IMR-90 (cell line): ENCODE data around the gene ITSN1. TPM values are rescaled to one million over a fixed set of nuclear protein-coding genes. Genes with fewer than 3 reads are reported as not detected.

Experiments used
- ATAC-seq: fragments of 200-7000 bp; cut with Tn5 transposase; 2 replicates; pipeline ENCODE4 v1.9.1; 2020; ENCODE audit warnings: low read depth, mild to moderate bottlenecking, moderate library complexity
- BruUV-seq: library from RNA; stranded (reverse); fragments of 400-500 nt; replicated peaks from 2 replicates; lab custom pipeline; 2021; lab: Mats Ljungman, UMichigan
- CTCF ChIA-PET: fragments of 300-600 bp; formaldehyde crosslinking; extraction: SDS; loops from one replicate; lab custom pipeline; 2021; ENCODE audit warnings: antibody characterized with exemption; lab: Yijun Ruan, JAX
- POLR2A ChIA-PET: fragments of 300-600 bp; sonication (Branson Sonifier 250); formaldehyde crosslinking; loops from one replicate; lab custom pipeline; 2022; ENCODE audit warnings: antibody characterized with exemption; ENCODE audit not compliant: unreplicated experiment; lab: Charles Lee
- DNase-seq: peaks from one replicate; pipeline ENCODE4 v3.0.0; 2013
- H2AFZ ChIP-seq: replicated peaks from 2 replicates; pipeline ENCODE3; 2013; ENCODE audit warnings: low read length, mild to moderate bottlenecking; ENCODE audit not compliant: poor library complexity
- H2AK5ac ChIP-seq: 2 replicates; pipeline ENCODE4 v1.6.1; 2013; ENCODE audit warnings: low read depth, low read length, inconsistent platforms
- H2AK9ac ChIP-seq: replicated peaks from 2 replicates; pipeline ENCODE3; 2013; ENCODE audit warnings: mild to moderate bottlenecking, low read depth, low read length, moderate library complexity; ENCODE audit not compliant: poor library complexity
- H2BK120ac ChIP-seq: 2 replicates; pipeline ENCODE4 v1.6.1; 2013; ENCODE audit warnings: low read depth, low read length, inconsistent platforms
- H2BK15ac ChIP-seq: 3 replicates; pipeline ENCODE4 v1.6.1; 2013; ENCODE audit warnings: low read depth, low read length, inconsistent platforms
- H2BK20ac ChIP-seq: 2 replicates; pipeline ENCODE4 v1.6.1; 2013; ENCODE audit warnings: low read depth, mild to moderate bottlenecking, inconsistent platforms, low read length, moderate library complexity
- H2BK5ac ChIP-seq: 2 replicates; pipeline ENCODE4 v1.6.1; 2013; ENCODE audit warnings: mild to moderate bottlenecking, low read depth, low read length, inconsistent platforms; ENCODE audit not compliant: poor library complexity, severe bottlenecking
- H3K14ac ChIP-seq: replicated peaks from 2 replicates; pipeline ENCODE4 v1.6.1; 2013; ENCODE audit warnings: low read depth, low read length, inconsistent platforms
- H3K18ac ChIP-seq: 2 replicates; pipeline ENCODE4 v1.6.1; 2013; ENCODE audit warnings: low read depth, low read length, control low read depth
- H3K23ac ChIP-seq: 2 replicates; pipeline ENCODE4 v1.6.1; 2013; ENCODE audit warnings: low read depth, low read length, inconsistent platforms
- H3K27ac ChIP-seq: 2 replicates; pipeline ENCODE4 v1.5.1; 2013; ENCODE audit warnings: mild to moderate bottlenecking, control low read depth, low read length; ENCODE audit not compliant: insufficient read depth
- H3K27me3 ChIP-seq: 2 replicates; pipeline ENCODE4 v1.6.1; 2013; ENCODE audit warnings: low read length; ENCODE audit not compliant: control insufficient read depth, insufficient read depth
- H3K36me3 ChIP-seq: 2 replicates; pipeline ENCODE4 v1.6.1; 2013; ENCODE audit warnings: low read length, mixed read lengths; ENCODE audit not compliant: control insufficient read depth, insufficient read depth
- H3K4ac ChIP-seq: 2 replicates; pipeline ENCODE4 v1.6.1; 2013; ENCODE audit warnings: low read depth, low read length, inconsistent platforms
- H3K4me1 ChIP-seq: 2 replicates; pipeline ENCODE4 v1.6.1; 2013; ENCODE audit warnings: low read length, mixed read lengths; ENCODE audit not compliant: control insufficient read depth, insufficient read depth
- H3K4me2 ChIP-seq: 2 replicates; pipeline ENCODE4 v1.6.1; 2013; ENCODE audit warnings: low read depth, mild to moderate bottlenecking, control low read depth, low read length, moderate library complexity
- H3K4me3 ChIP-seq: 2 replicates; pipeline ENCODE4 v1.5.1; 2013; ENCODE audit warnings: low read depth, mild to moderate bottlenecking, control low read depth, low read length, moderate library complexity; ENCODE audit not compliant: insufficient read depth
- H3K56ac ChIP-seq: 2 replicates; pipeline ENCODE4 v1.6.1; 2013; ENCODE audit warnings: low read length, inconsistent platforms; ENCODE audit not compliant: insufficient read depth; ENCODE audit errors: extremely low read depth
- H3K79me1 ChIP-seq, 2 experiments: 2 replicates each; pipeline ENCODE4 v1.6.1; 2013; ENCODE audit warnings: low read length in 2 of 2, inconsistent platforms in 1 of 2, low read depth in 1 of 2
- H3K9ac ChIP-seq: 2 replicates; pipeline ENCODE4 v1.6.1; 2013; ENCODE audit warnings: low read depth, low read length, control low read depth
- H3K9me1 ChIP-seq: 2 replicates; pipeline ENCODE4 v1.6.1; 2013; ENCODE audit warnings: low read length, inconsistent platforms; ENCODE audit not compliant: insufficient read depth
- H3K9me3 ChIP-seq: 2 replicates; pipeline ENCODE4 v1.6.1; 2013; ENCODE audit warnings: low read length; ENCODE audit not compliant: control insufficient read depth, insufficient read depth
- H4K20me1 ChIP-seq: 2 replicates; pipeline ENCODE4 v1.6.1; 2013; ENCODE audit warnings: low read length, inconsistent platforms; ENCODE audit not compliant: insufficient read depth
- H4K5ac ChIP-seq: 2 replicates; pipeline ENCODE4 v1.6.1; 2013; ENCODE audit warnings: mild to moderate bottlenecking, low read depth, low read length, control low read depth
- H4K8ac ChIP-seq, 2 experiments: 2 replicates each; pipeline ENCODE4 v1.6.1; 2013; ENCODE audit warnings: low read depth in 2 of 2, low read length in 2 of 2, control low read depth in 1 of 2, inconsistent platforms in 1 of 2
- H4K91ac ChIP-seq: 2 replicates; pipeline ENCODE4 v1.6.1; 2013; ENCODE audit warnings: low read depth, low read length, inconsistent platforms; ENCODE audit not compliant: insufficient read depth
- BHLHE40 ChIP-seq: fragments of 150-350 bp; IDR thresholded peaks from 2 replicates; pipeline ENCODE4 v1.6.1; 2016; ENCODE audit warnings: mild to moderate bottlenecking, low read depth, low read length
- CEBPB ChIP-seq: IDR thresholded peaks from 2 replicates; pipeline ENCODE4 v1.6.1; 2012; ENCODE audit warnings: low read depth, low read length, improper control_type of control experiment
- CHD1 ChIP-seq: IDR thresholded peaks from 2 replicates; pipeline ENCODE4 v1.6.1; 2012; ENCODE audit warnings: low read depth, low read length, improper control_type of control experiment
- CTCF ChIP-seq: conservative IDR thresholded peaks from 2 replicates; pipeline ENCODE4 v1.5.1; 2012; ENCODE audit warnings: mild to moderate bottlenecking, low read depth, low read length, improper control_type of control experiment
- ELK1 ChIP-seq: fragments of 150-350 bp; IDR thresholded peaks from 2 replicates; pipeline ENCODE4 v1.6.1; 2016; ENCODE audit warnings: low read depth, mild to moderate bottlenecking, low read length, moderate library complexity, borderline replicate concordance
- FOS ChIP-seq: fragments of 150-350 bp; IDR thresholded peaks from 2 replicates; pipeline ENCODE4 v1.6.1; 2016; ENCODE audit warnings: low read depth, low read length
- MAFK ChIP-seq: IDR thresholded peaks from 2 replicates; pipeline ENCODE4 v1.6.1; 2012; ENCODE audit warnings: low read depth, low read length, improper control_type of control experiment
- MAZ ChIP-seq: IDR thresholded peaks from 2 replicates; pipeline ENCODE4 v1.6.1; 2012; ENCODE audit warnings: low read depth, mild to moderate bottlenecking, low read length, improper control_type of control experiment, moderate library complexity, borderline replicate concordance
- MXI1 ChIP-seq: IDR thresholded peaks from 2 replicates; pipeline ENCODE4 v1.6.1; 2012; ENCODE audit warnings: low read depth, mild to moderate bottlenecking, low read length, moderate library complexity, borderline replicate concordance
- NFE2L2 ChIP-seq: fragments of 150-350 bp; IDR thresholded peaks from 2 replicates; pipeline ENCODE4 v1.6.1; 2016; ENCODE audit warnings: low read depth, mild to moderate bottlenecking, low read length
- POLR2A ChIP-seq: IDR thresholded peaks from 2 replicates; pipeline ENCODE4 v1.6.1; 2012; ENCODE audit warnings: mild to moderate bottlenecking, low read depth, low read length
- RAD21 ChIP-seq: IDR thresholded peaks from 2 replicates; pipeline ENCODE4 v1.6.1; 2012; ENCODE audit warnings: low read length, improper control_type of control experiment
- RCOR1 ChIP-seq: IDR thresholded peaks from 2 replicates; pipeline ENCODE4 v1.6.1; 2012; ENCODE audit warnings: mild to moderate bottlenecking, low read length, improper control_type of control experiment; ENCODE audit not compliant: insufficient replicate concordance
- RFX5 ChIP-seq: IDR thresholded peaks from 2 replicates; pipeline ENCODE4 v1.8.0; 2012; ENCODE audit warnings: low read depth, mild to moderate bottlenecking, low read length, moderate library complexity
- SMC3 ChIP-seq: fragments of 150-350 bp; IDR thresholded peaks from 2 replicates; pipeline ENCODE4 v1.6.1; 2016; ENCODE audit warnings: low read depth, mild to moderate bottlenecking, antibody characterized with exemption, low read length, moderate library complexity
- WGBS, 2 experiments: methylation state at CpG; one replicate each; pipeline versions ENCODE4 v1.1.5 to v1.1.7; 2013; ENCODE audit warnings: missing lambda C conversion rate in 2 of 2; ENCODE audit not compliant: insufficient read length in 1 of 2; ENCODE audit errors: extremely low coverage in 2 of 2; 5-methylcytosine and 5-hydroxymethylcytosine counted together
- dilution Hi-C: fragments of 300-500 bp; cut with HindIII; formaldehyde crosslinking; loops from one replicate; pipeline ENCODE4 v1.14.3; 2018; ENCODE audit warnings: low sequenced_read_pairs; ENCODE audit not compliant: unreplicated experiment
- in situ Hi-C: fragments of 300-500 bp; cut with MboI; formaldehyde crosslinking; loops from 3 replicates; pipeline ENCODE4 v1.14.3; 2019; ENCODE audit warnings: low sequenced_read_pairs, inconsistent platforms, mixed read lengths
- intact Hi-C: fragments of 100-400 bp; cut with micrococcal nuclease; formaldehyde crosslinking; loops from 2 replicates; pipeline ENCODE4 v1.10.0; 2022
- polyA plus RNA-seq, 3 experiments: library from polyadenylated mRNA; depleted of rRNA; stranded (reverse); fragments of >200 nt; gene quantifications; 2 replicates each; pipeline ENCODE4 v1.2.3, GENCODE V29; 2012; ENCODE audit warnings: low replicate concordance in 1 of 3
- total RNA-seq: library from RNA; depleted of rRNA; stranded (reverse); fragments of >200 nt; gene quantifications from 2 replicates; pipeline ENCODE4 v1.2.3, GENCODE V29; 2012
- TF ChIP-seq, protein P1 (sequence below): fragments of 150-350 bp; IDR thresholded peaks from 2 replicates; pipeline ENCODE4 v1.6.1; 2017; ENCODE audit warnings: mild to moderate bottlenecking, antibody characterized with exemption, low read length, low read depth

Gene ITSN1
- total and polyA plus RNA-seq, 2 of the 4 experiments (the other 2 are of a cell fraction): 45.4 to 62.0 TPM

GRCh38 chr21:33748903-33749302 is 106.6 kb downstream of the ITSN1 start:
- no peak overlapping the region for H3K18ac ChIP-seq
- H3K9me3 ChIP-seq: peaks cover 8% of the 10 kb centered on the region
- H2AK5ac ChIP-seq: no peak overlapping the region
- CTCF ChIA-PET: interaction anchor here (0.6 to 1.4 kb wide), 4 partner anchors 14 to 146 kb away, joined by 3 to 5 read pairs (median 3); no protein-coding TSS in a partner anchor
- no peak for TF ChIP-seq RCOR1
- no peak for TF ChIP-seq MAZ
- no peak for TF ChIP-seq CTCF
- no peak for TF ChIP-seq SMC3
- TF ChIP-seq MXI1: no peak
- TF ChIP-seq RAD21: no peak
- TF ChIP-seq FOS: no peak
- TF ChIP-seq ELK1: no peak
- TF ChIP-seq, protein P1, sequence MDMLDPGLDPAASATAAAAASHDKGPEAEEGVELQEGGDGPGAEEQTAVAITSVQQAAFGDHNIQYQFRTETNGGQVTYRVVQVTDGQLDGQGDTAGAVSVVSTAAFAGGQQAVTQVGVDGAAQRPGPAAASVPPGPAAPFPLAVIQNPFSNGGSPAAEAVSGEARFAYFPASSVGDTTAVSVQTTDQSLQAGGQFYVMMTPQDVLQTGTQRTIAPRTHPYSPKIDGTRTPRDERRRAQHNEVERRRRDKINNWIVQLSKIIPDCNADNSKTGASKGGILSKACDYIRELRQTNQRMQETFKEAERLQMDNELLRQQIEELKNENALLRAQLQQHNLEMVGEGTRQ: no peak
- TF ChIP-seq BHLHE40: no peak
- no peak for TF ChIP-seq MAFK
- TF ChIP-seq CHD1: no peak
- no peak for TF ChIP-seq RFX5
- no peak for TF ChIP-seq CEBPB
- no peak for TF ChIP-seq POLR2A
- TF ChIP-seq NFE2L2: no peak
- no CpG with 5 or more reads among the region's 3 CpGs for WGBS, 2 experiments
- no peak overlapping the region for H3K9ac ChIP-seq
- POLR2A ChIA-PET: no interaction called here
- no peaks in the 10 kb centered on the region for H3K4me1 ChIP-seq
- no peak overlapping the region for H2BK20ac ChIP-seq
- H4K91ac ChIP-seq: no peak overlapping the region
- intact Hi-C loops: no loop called here
- no peak overlapping the region for H2BK5ac ChIP-seq
- H3K27ac ChIP-seq: no peak overlapping the region
- H3K36me3 ChIP-seq: peaks cover 11% of the 10 kb centered on the region
- no TSS peak for BruUV-seq
- H4K5ac ChIP-seq: no peak overlapping the region
- H3K9me1 ChIP-seq: 0 out of 2 replicates have a peak, but pooled peaks cover 3% of the 10 kb centered on the region
- no peaks in the 10 kb centered on the region for H3K27me3 ChIP-seq
- H2BK120ac ChIP-seq: no peak overlapping the region
- dilution Hi-C loops: no loop called here
- no peak for DNase-seq
- no peak overlapping the region for H3K4me3 ChIP-seq
- H4K8ac ChIP-seq: no peak overlapping the region
- no peaks in the 10 kb centered on the region for H4K20me1 ChIP-seq
- H2BK15ac ChIP-seq: no peak overlapping the region
- no peak overlapping the region for H3K23ac ChIP-seq
- in situ Hi-C loops: no loop called here
- no peak overlapping the region for H3K4me2 ChIP-seq
- no peak overlapping the region for H3K56ac ChIP-seq
- no peak overlapping the region for H2AK9ac ChIP-seq
- no peak overlapping the region for H3K4ac ChIP-seq
- peaks cover 8 to 10% of the 10 kb centered on the region in 2 experiments; a peak in 2 of 4 replicates for H3K79me1 ChIP-seq
- no peak overlapping the region for H2AFZ ChIP-seq
- H3K14ac ChIP-seq: no peak overlapping the region
- no peak for ATAC-seq
